Peyer's patch (tissue), 4 donors: ENCODE data around the gene KRTAP10-5. TPM values are rescaled to one million over a fixed set of nuclear protein-coding genes. Genes with fewer than 3 reads are reported as not detected.
"Not testable (repeated sequence)": the region's sequence is repeated elsewhere in the genome, so short reads cannot be mapped to it uniquely, and the experiment has no call there.

Source experiments
- DNase-seq, 3 donors: peaks; one replicate each; pipeline ENCODE4 v3.0.0-alpha.2; 2017 to 2019
- H3K27ac ChIP-seq, 4 donors: fragments of 200-600 bp; sonication (generic); one replicate each; pipeline ENCODE4 v1.5.1; 2016 to 2019
- H3K27me3 ChIP-seq, 2 donors: fragments of 200-600 bp; sonication (generic); one replicate each; pipeline ENCODE4 v1.5.1; 2019
- H3K36me3 ChIP-seq, 3 donors: fragments of 200-600 bp; sonication (generic); one replicate each; pipeline ENCODE4 v1.5.1; 2016 to 2019
- H3K4me1 ChIP-seq, 4 donors: fragments of 200-600 bp; sonication (generic); one replicate each; pipeline ENCODE4 v1.5.1; 2016 to 2019
- H3K4me3 ChIP-seq, 4 donors: fragments of 200-600 bp; sonication (generic); 1 replicate in 3 of 4; 2 replicates in 1 of 4; pipeline ENCODE4 v1.5.1; 2016 to 2019; ENCODE audit warnings: mild to moderate bottlenecking in 1 of 4
- H3K9me3 ChIP-seq, 4 donors: fragments of 200-600 bp; sonication (generic); one replicate each; pipeline ENCODE4 v1.5.1; 2016 to 2019; ENCODE audit warnings: mild to moderate bottlenecking in 1 of 4
- CTCF ChIP-seq, 6 experiments: fragments of 450-650 bp in 4 of 6; fragments of 200-600 bp in 2 of 6; sonication (generic) in 1 of 6; IDR thresholded peaks; one replicate each; pipeline ENCODE4 v1.5.1; 2017 to 2019; ENCODE audit warnings: antibody characterized with exemption in 6 of 6, mild to moderate bottlenecking in 3 of 6, moderate library complexity in 1 of 6
- POLR2A ChIP-seq, 2 donors: fragments of 450-650 bp; IDR thresholded peaks; one replicate each; pipeline ENCODE4 v1.5.1; 2017; ENCODE audit warnings: antibody characterized with exemption in 2 of 2, mild to moderate bottlenecking in 2 of 2, moderate library complexity in 2 of 2
- total RNA-seq, 4 donors: library from RNA; depleted of rRNA; stranded (reverse); fragments of >200 nt; gene quantifications; one replicate each; pipeline ENCODE4 v1.1.0, GENCODE V29; 2016

Gene KRTAP10-5
- total RNA-seq, 4 donors from 2014 or later = not detected

- Histone ChIP-seq H3K27me3 (no peaks in the 10 kb centered on the region), H3K9me3 (no peaks in the 10 kb centered on the region), H3K36me3 (no peaks in the 10 kb centered on the region), H3K4me1 (peaks cover 0 to 4% (median 0%) of the 10 kb centered on the region in 4 donors), H3K27ac (no peak overlapping the region), H3K4me3 (no peak overlapping the region)
- DNase-seq = no peak
- no peak for TF ChIP-seq POLR2A (IDR thresholded peaks at IDR 0.05)
- no peak for TF ChIP-seq CTCF (IDR thresholded peaks at IDR 0.05)
Measured at GRCh38 chr21:44564886-44565598, 15.4 kb downstream of the KRTAP10-5 start.

- no peak overlapping the region for H3K4me3 ChIP-seq
- no peaks in the 10 kb centered on the region for H3K36me3 ChIP-seq
- H3K4me1 ChIP-seq = peaks cover 0 to 4% (median 0%) of the 10 kb centered on the region in 4 donors
- TF ChIP-seq POLR2A (IDR thresholded peaks at IDR 0.05) = no peak
- no peak for TF ChIP-seq CTCF (IDR thresholded peaks at IDR 0.05)
- DNase-seq = no peak
- H3K9me3 ChIP-seq = no peaks in the 10 kb centered on the region
- H3K27me3 ChIP-seq = no peaks in the 10 kb centered on the region
- no peak overlapping the region for H3K27ac ChIP-seq
Measured at GRCh38 chr21:44564099-44564498, 16.3 kb downstream of the KRTAP10-5 start.

- Histone ChIP-seq H3K27ac (no peak within 1 kb of the TSS), H3K4me1 (no peaks in the 10 kb centered on the region), H3K4me3 (no peak within 1 kb of the TSS), H3K36me3 (no peaks in the 10 kb centered on the region), H3K27me3 (no peaks in the 10 kb centered on the region), H3K9me3 (no peaks in the 10 kb centered on the region)
- TF ChIP-seq POLR2A (IDR thresholded peaks at IDR 0.05) (no peak), CTCF (IDR thresholded peaks at IDR 0.05) (no peak)
- no peak for DNase-seq
Measured at GRCh38 chr21:44558695-44559094, 21.7 kb downstream of the KRTAP10-5 start, which contains the start of gene KRTAP10-3. Gene KRTAP10-3 (minus strand): TSS chr21:44558795. CDS start chr21:44558715, 80 bp downstream.

GRCh38 chr21:44558329-44558675 lies 22.1 kb downstream of the KRTAP10-5 start:
- not testable (repeated sequence) for H3K27me3 ChIP-seq, H3K27ac ChIP-seq, DNase-seq, H3K4me3 ChIP-seq, H3K36me3 ChIP-seq, H3K4me1 ChIP-seq, H3K9me3 ChIP-seq

- TF ChIP-seq CTCF (IDR thresholded peaks at IDR 0.05) (no peak), POLR2A (IDR thresholded peaks at IDR 0.05) (no peak)
- no peak overlapping the region for H3K27ac ChIP-seq
- peak in 1 of 3 donors; percentile 9 for DNase-seq
- H3K27me3 ChIP-seq = no peaks in the 10 kb centered on the region
- no peaks in the 10 kb centered on the region for H3K4me1 ChIP-seq
- no peaks in the 10 kb centered on the region for H3K9me3 ChIP-seq
- H3K4me3 ChIP-seq = no peak overlapping the region
- H3K36me3 ChIP-seq = no peaks in the 10 kb centered on the region
Measured at GRCh38 chr21:44557491-44558328, 22.7 kb downstream of the KRTAP10-5 start.

GRCh38 chr21:44556879-44557278 lies 23.5 kb downstream of the KRTAP10-5 start:
- no peaks in the 10 kb centered on the region for H3K9me3 ChIP-seq
- H3K4me1 ChIP-seq = no peaks in the 10 kb centered on the region
- DNase-seq = peak in 1 of 3 donors; percentile 6
- no peaks in the 10 kb centered on the region for H3K36me3 ChIP-seq
- H3K27me3 ChIP-seq = no peaks in the 10 kb centered on the region
- no peak overlapping the region for H3K4me3 ChIP-seq
- TF ChIP-seq POLR2A (IDR thresholded peaks at IDR 0.05) (no peak), CTCF (IDR thresholded peaks at IDR 0.05) (no peak)
- no peak overlapping the region for H3K27ac ChIP-seq
